HG03571 (cell line): ENCODE results near the gene KRTAP10-4.
"Not testable (repeated sequence)": the region's sequence is repeated elsewhere in the genome, so short reads cannot be mapped to it uniquely, and the experiment has no call there.

ENCODE experiments used
- ATAC-seq: cut with Tn5 transposase; IDR thresholded peaks from one replicate; pipeline ENCODE4 v1.9.1; 2021; ENCODE audit not compliant: unreplicated experiment

Gene KRTAP10-4

GRCh38 chr21:44578371-44579055 lies 5.0 kb downstream of the KRTAP10-4 start:
- ATAC-seq, result no peak

DNA sequence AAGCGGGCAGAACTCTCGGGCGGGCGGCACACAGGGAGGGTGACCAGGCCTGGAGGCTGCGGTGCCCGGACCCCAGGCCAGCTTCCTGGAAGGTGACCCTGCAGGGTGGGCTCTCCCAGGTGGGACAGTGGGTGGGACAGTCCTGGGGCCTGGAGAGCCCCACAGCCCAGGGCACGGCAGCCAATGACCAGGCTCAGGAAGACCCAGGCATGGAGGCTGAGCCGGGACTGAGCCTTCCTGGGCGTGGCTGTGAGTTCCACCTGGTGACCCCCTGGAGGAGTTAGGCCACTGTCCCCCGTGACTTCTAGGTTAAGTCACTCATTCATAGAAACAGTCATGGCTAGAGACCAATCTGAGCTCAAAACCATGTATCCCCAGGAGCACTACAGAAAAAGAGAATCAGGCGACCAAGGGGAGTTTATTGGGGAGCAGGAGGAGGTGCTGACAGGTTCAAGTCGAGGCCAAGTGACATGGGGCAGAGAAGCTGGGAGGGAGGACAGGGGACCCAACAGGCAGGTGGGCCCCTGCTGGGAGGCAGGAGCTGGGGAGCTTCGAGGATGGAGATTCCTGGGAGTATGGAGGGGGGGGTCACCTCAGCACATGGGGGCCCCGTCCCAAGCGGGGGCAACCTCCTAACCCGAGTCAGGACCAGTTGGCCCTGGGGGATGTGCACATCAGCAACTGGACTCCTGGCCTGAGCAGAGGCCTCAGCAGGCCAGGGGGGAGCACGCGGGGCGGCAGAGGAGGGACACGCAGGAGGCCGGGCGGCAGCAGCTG lies 5.7 kb downstream of the KRTAP10-4 start:
- no peak for ATAC-seq

GRCh38 chr21:44579833-44580144 lies 6.3 kb downstream of the KRTAP10-4 start:
- ATAC-seq, result no peak

DNA sequence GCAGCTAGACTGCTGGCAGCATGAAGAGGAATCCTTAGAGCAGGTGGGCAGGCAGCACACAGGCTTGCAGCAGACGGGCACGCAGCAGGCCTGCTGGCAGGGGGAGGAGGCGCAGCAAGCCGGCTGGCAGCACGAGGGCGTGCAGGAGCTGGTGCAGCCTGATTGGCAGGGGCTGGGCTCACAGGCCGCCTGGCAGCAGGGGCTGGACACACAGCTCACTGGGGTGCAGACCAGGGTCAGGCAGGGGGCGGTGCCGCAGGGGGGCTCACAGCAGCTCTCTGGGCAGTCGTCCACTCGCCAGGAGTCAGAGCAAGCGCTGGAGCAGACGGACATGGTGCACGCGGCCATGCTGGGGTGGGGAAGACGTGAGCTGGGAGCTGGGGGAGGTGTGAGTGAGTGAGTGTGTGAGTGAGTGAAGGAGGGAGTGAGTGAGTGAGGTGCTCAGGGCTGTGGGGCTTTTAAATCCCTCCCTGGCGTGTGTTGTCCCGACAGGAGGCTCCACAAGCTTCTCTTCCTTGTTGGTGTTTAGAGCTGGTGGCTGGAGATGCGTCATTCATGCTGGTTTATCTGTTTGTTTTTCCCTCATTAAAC lies 6.8 kb downstream of the KRTAP10-4 start, which contains the start of gene KRTAP10-5:
Gene KRTAP10-5, minus strand, starts transcription at position 374 of the 591 bp plus-strand sequence. Its CDS starts 26 bp downstream, at position 348.
- not testable (repeated sequence) for ATAC-seq

GRCh38 chr21:44581158-44581557 lies 7.6 kb downstream of the KRTAP10-4 start:
- no peak for ATAC-seq

GRCh38 chr21:44582055-44582454 lies 8.5 kb downstream of the KRTAP10-4 start:
- ATAC-seq, result no peak

DNA sequence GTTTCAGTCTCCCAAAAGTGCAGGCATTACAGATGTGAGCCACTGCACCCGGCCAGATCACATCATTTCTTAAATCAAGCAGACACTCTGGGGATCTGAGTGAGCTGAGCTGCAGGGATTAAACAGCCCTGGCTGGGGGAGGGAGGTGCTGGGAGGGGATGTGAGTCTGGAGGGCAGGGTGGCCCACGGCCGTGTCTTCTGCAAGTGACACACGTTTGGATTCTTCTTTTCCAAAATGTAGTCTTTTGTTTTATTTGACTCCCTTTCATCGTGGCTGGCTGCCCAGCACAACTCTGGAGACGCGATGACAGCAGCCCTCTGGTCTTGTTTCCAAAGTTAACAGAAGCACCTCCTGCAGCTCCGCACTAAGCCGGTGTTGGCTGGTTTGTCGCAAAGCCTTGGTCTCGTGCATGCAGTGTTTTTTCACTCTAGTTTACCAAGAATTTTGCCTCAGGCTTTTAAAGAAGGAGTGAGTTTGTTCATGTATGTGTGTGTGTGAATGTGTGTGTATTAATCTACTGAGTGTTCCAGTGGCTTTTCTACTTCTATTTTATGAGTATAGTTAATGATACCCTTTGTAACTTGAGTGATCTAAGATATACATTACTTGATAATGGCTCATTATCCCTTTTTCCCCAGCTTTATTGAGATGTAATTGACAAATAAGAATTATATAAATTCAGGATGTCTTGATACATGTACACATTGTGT lies 9.7 kb downstream of the KRTAP10-4 start:
- no peak for ATAC-seq

DNA sequence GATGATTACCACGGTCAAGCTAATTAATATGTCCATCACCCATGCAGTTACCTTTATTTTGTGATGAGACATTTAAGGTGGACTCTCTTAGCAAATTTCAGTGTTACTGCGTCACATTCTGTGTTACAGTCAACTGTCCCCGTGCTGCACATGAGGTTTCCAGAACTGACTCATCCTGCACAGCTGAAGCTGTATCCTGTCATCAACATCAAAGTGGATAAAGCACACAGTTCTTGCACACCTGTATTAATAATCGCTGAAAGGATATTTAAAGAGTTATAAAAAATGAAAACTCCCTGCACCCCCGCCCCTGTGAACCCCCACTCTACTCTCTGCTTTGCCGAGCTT lies 10.2 kb downstream of the KRTAP10-4 start:
- no peak for ATAC-seq

GRCh38 chr21:44585892-44586291 lies 12.4 kb downstream of the KRTAP10-4 start:
- ATAC-seq, result no peak

DNA sequence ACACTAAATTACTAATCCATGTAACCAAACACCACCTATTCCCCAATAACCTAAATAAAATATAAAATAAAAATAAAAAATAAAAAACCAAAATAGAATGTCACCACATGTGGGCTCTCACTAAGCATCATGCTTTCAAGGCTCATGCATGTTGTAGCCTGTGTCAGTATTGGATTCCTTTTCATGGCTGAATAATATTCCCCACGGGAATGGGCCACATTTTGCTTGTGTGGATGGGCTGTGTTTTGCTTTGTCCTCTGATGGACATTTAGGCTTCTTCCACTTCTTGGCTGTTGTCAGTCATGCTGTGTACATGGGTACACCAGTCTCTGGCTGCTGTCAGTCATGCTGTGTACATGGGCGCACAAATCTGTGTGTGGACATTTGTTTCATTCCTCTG lies 15.6 kb downstream of the KRTAP10-4 start:
- no peak for ATAC-seq

DNA sequence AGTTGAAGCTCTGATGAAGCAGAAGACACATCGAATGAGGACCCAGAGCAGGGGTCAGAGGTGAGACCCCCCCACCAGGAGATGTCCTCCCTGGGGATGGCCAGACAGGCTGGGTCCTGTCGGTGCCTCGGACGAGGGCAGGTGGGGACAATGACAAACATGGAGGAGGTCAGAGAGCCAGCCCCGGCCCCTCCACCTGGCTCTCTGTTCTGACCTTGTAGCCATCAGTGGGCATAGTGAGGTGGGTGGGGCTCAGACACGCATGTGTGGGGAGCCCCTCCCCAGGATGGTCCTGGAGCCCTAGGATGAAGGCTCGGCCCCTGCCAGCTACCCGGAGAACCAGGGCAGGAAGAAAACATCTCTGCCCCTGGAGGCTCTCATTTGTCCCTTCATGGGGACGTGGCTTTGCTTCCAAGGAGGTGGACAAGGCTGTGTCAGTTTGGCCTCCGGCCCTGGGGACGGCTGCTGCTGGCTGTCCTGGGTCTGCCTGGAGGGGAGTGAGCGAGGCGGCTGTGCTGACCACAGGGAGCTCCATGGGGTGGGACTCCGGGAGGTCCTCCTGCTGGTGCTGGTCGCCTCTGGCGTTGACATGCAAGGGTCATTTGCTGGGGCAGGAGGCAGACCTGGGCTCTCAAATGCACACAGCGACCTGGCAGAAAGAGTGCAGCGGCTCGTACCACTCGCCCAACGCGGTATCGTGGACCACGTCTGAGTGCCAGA lies 16.2 kb downstream of the KRTAP10-4 start:
- no peak for ATAC-seq

- ATAC-seq, result no peak
These were observed 16.8 kb downstream of the KRTAP10-4 start for GRCh38 chr21:44590311-44590721.

DNA sequence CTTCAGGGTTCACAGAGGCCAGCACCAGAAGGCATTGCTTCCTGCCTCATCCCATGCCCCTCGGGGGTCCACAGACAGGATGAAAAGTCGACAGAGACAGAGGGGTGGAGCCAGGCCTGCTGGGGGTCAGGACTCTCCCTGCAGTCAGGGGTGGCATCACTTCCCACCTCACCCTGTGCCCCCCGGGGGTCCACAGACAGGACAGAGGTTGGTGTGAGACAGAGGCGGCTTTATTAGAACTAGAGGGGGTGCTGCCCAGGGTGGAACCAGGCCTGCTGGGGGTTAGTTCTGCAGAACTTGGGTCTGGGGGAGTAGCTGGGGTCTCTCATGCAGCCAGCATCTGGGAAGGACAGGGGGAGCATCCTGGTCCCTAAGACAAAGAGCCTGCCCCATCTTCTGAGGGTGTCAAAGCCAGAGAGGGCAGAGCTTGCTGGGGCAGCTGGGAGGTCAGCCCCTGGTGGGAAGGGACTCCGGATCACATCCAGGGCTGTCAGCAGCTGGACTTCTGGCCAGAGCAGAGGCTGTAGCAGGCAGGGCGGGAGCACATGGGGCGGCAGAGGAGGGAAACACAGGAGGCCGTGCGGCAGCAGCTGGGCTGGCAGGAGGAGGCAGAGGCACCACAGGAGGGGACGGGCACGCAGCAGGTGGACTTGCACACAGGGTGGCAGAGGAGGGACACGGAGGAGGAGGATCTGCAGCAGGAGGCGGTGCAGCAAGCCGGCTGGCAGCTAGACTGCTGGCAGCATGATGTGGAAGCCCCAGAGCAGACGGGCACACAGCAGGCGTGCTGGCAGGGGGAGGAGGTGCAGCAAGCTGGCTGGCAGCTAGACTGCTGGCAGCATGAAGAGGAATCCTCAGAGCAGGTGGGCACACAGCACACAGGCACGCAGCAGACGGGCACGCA lies 17.6 kb downstream of the KRTAP10-4 start:
- not testable (repeated sequence) for ATAC-seq

- ATAC-seq, result not testable (repeated sequence)
These were observed 18.2 kb downstream of the KRTAP10-4 start for GRCh38 chr21:44591801-44592130.

GRCh38 chr21:44592446-44593311 lies 19.1 kb downstream of the KRTAP10-4 start, which contains the start of gene KRTAP10-6:
TSS of gene KRTAP10-6 (minus strand) at chr21:44592505. CDS start at chr21:44592484, 21 bp downstream.
- no peak for ATAC-seq

GRCh38 chr21:44593598-44594405 lies 20.3 kb downstream of the KRTAP10-4 start:
- ATAC-seq, result no peak

- ATAC-seq, result no peak
These were observed 20.9 kb downstream of the KRTAP10-4 start for GRCh38 chr21:44594406-44594916.

GRCh38 chr21:44595524-44595923 lies 22.0 kb downstream of the KRTAP10-4 start:
- ATAC-seq, result no peak
